Measurements from ENCODE around the gene TIMP2.

DNA sequence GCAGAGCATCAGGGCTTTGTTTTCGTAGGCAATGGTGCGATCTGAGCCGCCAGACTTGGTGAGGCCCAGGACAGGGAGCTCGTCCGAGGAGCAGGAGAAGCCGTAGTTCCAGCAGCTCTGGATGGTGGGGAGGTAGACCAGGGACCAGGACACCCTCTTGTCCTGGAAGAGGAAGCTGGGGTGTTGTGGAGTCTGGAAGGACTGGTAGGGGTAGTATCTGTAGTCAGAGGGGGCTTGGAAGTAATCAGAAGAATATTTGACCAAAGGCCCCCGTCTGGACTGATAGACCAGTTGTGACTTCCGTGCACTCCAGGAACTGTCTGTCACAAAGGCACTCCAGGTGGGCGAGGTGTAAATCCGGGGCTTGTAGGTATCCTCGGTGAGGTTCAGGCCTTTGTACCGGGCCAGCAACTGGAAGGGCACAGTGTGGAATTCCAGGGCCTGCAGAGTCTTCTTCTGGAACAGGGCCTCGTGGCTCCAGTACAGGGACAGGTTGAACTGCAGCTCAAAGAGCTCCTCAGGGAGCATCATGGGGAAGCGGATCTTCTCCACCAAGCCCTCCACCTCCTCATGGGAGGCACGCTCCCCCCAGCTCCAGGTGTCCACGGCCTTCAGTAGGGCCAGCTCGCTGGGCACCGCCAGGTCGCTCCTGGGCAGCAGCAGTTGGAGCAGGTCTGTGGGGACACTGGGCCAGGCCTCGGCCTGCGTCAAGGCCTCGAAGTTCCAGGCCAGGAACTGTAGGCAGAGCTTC, 46.7 kb upstream of the TIMP2 start:
- TF ChIP-seq CTCF (IDR thresholded peaks at IDR 0.05) (no peak), POLR2A (IDR thresholded peaks at IDR 0.05) (no peak)

Data from uterus (tissue), 2 donors.